T-helper 2 cell (primary cell): ENCODE results near the gene AHRR.
A peak's percentile ranks its signal among the peaks of the same experiment; 100 is the strongest.

Experiments used
- DNase-seq, 5 experiments: peaks; one replicate each; pipeline versions ENCODE4 v3.0.0 to v3.0.0-alpha.2; 2012 to 2022

Gene AHRR

DNA sequence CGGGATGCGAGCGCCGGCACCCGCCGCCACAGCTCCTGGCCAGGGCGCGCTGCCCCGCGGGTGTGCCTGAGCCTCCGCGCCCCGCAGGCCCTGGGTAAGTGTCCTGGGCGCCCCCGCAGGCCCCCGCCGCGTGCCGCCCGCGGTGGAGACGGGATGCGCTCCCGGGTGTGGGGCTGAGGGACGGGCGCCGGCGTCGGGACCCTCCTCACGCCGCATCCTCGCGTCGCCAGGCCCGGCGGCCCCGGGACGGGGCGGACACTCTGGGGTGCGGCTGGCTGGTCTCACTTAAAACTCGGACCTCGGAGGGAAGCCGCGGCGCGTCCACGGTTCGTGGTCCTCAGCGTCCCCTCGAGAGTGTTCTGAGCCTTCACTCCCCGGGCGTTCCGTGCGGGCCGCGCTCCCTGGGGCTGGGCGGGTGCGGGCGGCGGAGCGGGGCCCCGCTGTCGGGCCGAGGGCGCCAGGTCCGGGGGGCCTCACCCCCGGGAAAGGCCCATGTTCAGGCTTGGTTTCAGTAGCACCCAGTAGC, 275 bp downstream of the AHRR start:
- no peak for DNase-seq

DNA sequence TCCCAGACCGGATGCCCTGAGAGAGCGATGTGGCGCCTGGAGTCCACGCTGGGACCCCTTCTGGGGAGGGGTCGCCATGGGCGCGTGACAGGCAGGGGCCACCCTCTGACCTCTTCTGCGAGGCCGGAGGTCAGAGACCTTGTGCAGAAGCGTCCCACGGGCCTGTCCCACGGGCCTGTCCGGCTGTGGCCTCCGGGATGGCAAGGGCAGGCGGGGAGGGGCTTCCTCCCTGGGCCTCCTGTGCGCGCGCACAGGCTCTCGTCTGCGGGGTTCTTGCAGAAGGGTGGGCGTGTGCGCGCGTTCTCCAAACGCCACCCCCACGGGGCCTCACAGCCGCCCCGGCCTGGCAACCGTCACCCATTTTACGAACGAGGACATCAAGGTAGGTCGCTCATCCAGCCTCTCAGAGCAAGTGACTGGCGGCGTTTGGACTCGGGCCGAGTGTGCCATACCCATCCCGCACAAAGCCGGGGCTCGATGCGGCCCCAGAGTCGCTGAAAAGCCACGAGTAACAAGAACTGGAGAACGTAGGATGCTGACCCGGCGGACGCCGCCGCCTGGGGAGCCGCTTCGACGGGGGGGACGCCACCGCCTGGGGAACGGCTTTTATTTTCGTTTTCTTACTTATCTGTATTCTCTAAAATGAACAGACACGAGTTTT, 897 bp downstream of the AHRR start:
- DNase-seq: peak in 1 of 5 experiments; percentile 75

DNA sequence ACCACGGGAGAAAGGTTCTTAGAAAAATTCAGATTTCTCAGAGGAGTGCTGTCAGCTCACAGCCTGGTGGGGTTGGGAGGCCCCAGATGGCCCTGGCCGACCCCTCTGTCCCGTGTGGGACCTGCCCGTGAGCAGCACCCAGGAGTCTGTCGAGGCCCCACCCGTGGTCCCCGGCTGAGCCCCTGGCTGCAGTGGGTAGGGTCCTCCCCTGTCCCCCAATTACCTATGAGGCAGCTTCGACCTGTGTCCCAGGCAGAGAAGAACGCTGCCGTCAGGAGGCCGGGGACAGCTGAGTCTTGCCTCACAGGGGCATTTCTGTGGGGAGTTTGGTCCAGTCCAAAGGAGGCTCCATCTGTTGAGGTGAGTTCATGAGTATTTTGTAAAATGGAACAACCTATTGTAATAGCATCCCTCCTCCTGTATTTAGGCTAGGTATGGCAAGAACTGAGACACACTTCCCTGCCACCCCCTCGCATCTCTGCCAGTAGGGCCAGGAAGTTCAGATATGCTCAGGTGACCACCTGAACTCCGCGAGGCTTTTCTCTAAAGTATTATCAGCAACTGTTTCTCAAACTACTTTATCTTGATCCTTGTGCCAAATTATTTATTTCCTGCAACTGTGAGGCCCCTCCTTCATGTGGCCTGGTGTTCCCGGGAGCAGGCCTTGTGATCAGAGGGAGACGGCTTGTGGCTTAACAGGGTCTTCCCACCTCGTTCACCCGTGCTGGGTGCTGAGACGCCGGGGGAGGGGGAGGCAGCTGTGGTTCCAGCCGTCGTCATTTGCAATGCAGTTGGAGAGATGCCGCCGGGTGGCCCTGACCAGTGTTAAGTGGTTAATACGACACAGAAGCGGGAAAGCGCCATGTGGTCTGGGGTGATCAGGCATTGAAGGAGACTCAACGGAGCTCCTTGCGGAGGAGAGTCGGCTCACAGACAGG, 1.7 kb downstream of the AHRR start:
- DNase-seq: no peak

DNA sequence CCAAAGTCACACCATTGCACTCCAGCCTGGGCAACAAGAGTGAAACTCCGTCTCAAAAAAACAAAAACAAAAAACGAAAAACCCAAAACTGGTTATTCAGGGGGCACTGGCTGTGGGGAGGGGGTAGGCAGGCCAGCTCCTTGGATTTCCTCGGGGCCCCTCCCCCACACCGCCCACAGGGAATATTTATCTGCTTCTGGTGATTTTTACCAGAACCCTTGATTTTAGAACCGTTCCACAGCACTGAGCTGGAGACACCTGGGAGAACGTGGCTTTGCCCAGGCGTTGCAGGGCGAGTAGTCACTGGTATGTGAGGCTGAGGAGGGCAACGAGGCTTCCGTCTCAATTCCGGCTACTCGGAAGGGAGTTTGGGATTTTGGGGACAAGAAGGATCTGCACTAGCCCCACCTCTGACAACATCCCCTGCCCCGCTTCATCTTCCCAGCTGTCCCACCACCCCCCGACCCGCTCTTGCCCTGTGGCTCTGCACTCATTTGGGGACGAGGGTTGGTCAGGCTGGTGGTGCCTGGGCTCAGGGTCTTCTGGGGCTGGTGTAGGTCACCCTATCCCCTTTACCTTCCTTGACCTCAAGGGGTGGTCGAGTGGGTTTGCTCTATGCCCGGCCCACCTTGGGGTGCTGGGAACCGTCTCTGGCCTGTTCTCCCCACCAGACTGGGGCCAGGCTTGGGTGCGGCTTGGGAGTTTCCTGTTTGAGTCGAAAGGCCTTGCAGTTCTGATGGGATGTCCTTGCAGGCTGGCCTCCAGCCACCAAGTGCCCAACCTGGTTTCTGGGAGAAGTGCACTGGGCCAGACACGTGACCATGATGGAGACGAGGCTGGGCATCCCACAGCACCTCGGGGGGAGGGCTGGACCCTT, 3.5 kb downstream of the AHRR start:
- DNase-seq: no peak

DNA sequence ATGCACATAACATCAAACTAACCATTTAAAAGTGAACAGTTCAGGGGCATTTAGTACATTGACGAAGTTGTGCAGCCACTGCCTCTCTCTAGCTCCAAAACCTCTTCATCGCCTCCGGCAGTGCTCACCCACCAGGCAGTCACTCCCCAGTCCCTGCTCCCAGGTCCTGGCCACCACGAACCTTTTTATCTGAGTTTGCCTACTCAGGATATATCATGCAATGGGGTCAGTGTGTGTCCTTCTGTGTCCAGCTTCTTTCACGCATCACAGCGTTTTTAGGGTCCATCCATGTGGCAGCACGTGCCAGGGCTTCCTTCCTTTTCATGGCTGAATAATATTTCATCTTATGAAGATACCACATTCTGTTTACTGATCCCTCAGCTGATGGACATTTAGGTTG, 4.6 kb downstream of the AHRR start:
- no peak for DNase-seq

DNA sequence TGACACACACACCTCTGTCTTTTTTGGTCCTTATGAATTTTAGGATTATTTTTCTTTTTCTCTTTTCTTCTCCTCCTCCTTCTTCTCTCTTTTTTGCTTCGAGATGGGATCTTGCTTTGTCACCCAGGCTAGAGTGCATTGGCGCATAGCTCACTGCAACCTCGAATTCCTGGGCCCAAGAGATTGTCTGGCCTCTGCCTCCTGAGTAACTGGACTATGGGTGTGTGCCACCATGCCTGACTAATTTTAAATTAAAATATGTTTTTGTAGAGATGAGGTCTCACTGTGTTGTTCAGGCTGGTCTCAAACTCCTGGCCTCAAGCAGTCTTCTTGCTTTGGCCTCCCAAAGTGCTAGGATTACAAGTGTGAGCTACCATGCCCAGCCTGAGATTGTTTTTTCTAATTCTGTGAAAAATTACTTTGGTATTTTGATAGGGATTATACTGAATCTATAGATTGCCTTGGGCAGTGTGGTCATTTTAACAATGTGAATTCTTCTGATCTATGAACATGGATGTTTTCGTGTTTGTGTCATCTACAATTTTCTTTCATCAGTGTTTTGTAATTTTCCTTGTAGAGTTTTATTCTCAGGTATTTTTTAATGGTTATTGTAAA, 7.7 kb downstream of the AHRR start:
- DNase-seq: no peak

DNA sequence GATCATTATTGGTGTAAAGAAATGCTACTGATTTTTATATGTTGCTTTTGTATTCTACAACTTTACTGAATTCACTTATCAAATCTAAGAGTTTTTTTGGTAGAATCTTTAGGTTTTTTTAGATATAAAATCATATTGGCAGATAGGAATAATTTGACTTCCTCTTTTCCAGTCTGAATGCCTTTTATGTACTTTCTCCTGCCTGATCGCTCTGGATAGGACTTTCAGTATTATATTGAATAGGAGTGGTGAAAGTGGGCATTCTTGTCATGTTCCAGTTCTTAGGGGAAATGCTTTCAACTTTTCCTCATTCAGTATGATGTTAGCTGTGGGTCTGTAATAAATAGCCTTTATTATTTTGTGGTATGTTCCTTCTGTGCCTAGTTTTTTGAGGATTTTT, 8.3 kb downstream of the AHRR start:
- DNase-seq: no peak

DNA sequence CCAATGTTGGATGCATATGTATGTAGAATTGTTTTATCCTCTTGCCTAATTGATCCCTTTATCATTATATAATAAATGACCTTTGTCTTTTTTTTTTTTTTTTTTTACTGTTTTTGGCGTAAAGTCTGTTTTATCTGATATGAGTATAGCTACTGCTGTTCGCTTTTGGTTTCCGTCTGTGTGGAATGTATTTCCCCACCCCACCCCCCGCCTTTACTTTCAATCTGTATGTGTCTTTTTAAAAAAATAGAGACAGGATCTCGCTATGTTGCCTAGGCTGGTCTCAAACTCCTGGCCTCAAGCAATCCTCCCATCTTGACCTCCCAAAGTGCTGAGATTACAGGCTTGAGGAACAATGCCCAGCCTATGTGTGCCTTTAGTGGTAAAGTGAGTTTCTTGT, 11.3 kb downstream of the AHRR start:
- peak in 1 of 5 experiments; percentile 90 for DNase-seq

DNA sequence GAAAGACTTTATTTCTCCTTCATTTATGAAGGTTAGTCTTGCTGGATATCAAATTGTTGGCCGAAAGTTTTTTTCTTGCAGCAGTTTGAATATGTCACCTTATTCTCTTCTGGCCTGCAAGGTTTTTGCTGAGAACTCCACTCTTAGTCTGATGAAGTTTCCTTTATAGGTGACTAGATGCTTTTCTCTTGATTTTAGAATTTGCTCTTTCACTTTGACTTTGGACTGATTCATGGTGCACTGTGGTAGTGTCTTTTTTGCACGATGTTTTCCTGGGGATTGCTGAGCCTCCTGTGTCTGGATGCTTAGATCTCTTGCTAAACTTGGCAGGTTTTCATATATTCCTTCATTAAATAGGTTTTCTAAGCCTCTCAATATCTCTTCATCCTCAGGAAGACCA, 12.4 kb downstream of the AHRR start:
- DNase-seq: peak in 1 of 5 experiments; percentile 74

DNA sequence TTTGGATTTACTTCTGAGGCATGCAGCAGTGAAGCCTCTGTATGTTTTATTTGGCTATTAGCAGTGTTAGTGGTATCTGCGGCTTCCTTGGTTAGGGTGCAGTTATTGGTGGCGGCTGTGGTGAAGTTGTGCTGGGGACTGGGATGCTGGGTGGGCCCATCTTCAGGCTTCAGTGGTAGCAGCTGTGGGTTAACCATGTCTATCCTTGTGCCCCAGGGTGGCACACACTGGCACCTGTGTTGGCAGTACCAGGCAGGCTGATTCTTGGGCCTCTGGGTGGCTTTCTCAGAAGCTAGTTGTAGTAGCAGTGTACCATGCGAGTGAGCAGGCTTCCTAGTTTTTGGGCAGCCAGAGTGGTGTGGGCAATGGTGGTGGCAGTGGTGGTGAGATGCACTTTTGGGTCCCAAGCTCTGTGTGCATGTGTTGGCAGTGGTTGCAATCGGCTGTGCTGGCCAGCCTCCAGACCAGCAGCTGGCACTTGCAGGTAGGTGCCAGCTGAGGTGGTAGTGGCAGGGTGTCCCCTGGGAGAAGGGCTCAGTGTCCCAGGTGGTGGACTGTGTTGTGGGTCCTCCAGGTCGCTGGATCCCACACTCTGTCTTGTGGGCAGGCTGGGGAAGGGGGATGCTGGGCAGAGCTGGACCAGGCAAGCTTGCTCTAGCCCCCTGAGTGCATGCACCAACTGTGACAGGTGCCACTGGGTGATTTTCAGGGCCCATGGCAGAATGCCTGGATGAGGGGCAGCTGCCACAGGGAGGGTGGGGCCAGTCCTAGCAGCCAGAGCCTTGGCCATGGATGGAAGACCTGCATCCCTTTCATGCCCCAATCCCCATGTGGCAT, 13.6 kb downstream of the AHRR start:
- peak in 1 of 5 experiments; percentile 78 for DNase-seq

DNA sequence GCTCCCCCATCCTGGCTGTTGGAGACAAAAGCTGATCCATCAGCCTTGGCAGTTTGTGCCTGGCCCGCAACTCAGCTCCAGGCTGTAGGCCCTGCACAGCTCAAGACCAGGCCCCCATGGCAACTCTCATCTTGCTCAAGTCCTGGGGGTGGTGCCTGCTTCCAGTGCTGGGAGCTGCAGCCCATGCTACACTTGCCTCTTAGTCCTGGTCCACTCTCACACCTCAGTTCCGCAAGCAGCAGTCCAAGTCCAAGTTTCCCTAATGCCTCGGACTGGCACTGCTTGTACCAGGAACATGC, 14.2 kb downstream of the AHRR start:
- no peak for DNase-seq

DNA sequence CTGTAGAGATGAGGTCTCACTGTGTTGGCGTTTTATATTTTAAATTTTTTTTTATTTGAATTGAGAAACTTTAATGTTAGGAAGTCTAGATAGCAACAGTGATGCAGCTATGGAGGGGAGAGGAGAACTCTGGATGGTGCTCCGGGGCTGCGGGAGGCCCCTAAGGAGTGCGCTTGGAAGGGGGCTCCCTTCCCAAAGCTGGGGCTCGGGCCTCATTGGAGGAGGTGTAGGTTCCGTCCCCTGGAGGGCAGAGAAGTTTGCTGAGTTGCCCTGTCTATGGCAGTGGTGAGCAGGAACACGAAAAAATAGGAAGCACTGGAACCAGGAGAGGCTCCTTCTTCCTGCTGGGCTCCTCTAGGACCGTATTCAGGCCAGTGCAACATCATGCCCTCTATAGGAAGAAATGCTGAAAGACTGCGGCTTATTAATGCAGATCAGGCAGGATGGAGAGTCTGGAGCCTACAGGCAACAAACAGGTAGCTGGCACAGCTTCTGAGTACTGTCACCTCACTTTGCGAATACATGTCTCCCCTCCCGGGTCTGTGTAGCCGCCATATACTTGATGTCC, 16.1 kb downstream of the AHRR start:
- DNase-seq: no peak

DNA sequence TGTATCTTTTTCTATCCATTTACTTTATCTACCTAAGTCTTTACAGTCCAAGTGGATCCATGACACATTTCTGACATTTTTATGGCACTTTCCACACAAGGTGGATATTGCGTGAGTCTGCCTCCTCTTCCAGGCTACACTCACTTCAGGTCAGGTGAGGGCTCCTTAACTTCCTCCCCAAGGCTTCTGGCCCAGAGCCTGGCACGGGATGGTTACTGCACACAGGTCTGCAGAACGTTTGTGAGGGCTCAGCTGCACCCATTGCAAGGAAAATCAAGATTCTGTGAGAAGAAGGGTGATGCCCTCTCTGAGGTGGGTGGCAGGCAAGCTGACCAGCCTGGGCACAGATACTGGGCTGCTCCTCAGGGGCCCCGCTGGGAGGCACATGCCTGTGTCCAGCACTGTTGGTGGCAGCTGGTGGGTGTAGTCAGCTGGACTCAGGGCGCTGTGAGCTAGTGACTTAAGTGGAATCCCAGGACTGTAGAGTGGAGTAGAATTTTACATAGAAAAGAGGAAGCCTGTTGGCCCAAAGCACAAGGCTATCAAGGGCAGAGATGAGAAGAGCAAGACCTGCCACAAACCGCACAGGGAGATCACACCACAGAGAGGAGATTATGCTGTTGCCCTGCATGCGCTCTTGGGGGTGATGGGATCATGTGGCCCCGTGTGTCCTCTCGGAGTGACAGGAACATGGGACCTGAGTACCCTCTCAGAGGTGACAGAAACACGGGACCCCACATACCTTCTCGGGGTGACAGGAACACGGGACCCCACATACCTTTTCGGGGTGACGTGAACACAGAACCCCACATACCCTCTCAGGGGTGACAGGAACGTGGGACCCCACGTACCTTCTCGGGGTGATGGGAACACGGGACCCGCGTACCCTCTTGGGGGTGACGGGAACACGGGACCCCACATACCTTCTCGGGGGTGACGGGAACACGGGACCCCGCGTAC, 21.3 kb downstream of the AHRR start:
- no peak for DNase-seq

DNA sequence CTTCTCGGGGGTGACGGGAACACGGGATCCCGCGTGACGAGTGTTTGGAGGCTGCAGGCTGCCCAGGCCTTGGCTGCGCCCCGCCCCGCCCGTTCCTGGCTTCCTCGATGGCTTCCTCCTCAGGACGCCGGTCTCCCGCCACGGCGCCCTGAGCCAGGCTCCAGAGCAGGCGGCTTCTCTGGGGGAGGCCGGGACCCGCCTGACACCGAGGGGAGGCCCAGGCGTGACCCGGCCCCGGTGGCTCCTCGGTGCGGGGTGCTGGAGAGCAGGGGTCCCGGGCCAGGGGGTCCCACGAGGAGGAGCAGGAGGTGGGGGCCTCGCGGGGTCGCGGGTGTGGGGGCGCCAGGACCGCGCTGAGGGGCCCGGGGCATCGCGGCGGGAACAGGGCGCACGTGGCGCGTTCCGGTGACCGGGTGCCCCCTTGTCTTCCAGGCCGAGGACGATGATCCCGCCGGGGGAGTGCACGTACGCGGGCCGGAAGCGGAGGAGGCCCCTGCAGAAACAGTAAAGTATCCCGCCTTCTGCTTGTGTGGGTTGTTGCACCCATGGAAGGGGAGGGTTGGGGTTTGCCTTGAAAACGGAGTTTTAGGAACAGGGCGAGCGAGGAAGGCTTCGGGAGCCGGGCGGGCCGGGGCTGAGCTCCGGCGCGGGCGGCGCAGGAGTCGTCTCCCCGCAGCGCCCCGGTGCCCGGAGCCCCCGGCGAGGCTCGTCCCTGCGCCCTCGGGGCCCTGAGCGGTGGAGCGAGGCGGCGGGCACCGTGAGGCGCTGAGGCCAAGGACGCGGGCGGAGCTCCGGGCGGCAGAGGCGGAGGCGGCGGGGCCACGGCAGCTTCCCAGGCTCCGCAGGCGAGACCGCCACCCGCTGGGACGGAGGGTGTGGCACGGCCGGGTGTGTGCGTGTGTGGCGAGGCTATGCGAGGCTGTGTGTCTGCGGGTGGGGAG, 22.2 kb downstream of the AHRR start:
- peak in 3 of 5 experiments; percentile 33 to 80 (median 33) for DNase-seq

DNA sequence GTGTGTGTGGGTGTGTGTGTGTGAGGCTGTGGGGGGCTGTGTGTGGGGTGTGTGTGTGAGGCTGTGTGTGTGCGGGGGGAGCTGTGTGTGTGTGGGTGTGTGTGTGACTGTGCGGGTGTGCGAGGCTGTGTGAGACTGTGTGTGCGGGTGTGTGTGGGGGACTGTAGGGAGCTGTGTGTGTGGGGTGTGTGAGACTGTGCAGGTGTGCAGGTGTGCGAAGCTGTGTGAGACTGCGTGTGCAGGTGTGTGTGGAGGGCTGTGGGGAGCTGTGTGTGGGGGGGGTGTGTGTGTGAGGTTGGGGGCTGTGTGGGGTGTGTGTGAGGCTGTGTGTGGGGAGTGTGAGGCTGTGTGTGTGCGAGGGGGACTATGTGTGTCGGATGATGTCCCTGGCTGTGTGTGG, 23.2 kb downstream of the AHRR start:
- DNase-seq: no peak

DNA sequence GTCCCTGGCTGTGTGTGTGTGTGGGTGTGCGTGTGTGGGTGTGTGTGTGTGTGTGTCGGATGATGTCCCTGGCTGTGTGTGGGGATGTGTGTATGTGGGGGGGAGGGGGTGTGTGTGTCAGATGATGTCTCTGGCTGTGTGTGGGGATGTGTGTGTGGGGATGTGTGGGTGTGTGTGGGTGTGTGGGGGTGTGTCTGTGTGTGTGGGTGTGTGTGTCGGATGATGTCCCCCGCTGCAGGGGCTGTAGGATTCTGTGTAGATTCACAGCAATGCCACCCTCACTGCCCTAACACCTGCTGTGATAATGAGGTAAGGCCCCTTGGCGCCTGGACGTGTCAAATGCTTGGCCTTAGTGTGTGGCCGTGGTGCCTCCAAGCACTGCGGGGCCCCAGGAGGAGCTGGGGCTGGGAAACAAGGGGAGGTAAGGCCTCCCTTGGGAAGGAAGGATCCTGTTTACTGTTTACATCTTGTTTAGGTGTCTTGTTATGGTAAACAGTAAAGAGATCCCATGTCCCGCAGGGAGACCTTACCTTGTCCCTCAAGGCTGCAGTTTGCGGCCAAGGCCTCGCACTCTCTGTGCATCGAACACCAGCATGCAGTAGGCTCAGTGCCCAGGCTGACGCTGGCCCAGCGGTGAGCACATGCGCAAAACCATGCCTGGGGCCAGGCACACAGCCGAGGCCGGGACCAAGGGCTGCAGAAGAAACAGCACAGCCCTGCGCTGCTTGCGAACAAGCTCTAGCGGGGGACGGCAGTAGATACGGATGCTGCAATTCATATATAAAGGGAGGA, 24.1 kb downstream of the AHRR start:
- no peak for DNase-seq

DNA sequence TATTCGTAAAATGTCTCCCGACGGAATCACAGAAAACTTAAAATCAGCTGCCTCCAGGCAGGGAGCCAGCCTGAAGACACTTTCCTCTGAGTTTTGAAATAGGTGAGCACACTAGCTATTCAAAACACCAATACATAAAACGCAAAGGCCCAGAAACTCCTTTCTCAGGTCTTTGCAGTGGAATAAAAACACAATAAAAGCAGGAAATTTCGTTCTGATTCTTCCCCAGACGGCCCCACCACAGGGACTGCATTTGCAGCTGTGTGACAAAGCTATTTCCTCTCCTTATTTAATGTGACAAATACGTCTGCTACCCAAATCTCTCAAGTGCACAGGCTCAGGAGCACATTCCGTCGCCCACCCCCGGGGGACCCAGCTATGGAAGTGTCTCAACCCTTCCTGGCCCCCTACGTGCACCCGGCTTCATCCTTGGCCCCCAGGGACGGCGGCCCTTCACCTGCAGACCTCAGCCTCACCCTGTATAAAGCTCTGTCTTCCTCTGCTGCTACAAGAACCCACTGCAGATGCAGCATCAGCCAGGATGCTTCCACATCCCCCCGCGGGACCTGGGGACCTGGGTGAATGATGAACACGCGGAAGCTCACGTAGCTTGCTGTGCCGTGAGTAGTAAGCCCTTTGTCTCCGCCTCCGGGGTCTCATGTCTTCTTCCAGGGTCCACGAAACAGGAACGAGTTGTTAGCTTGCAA, 24.9 kb downstream of the AHRR start:
- no peak for DNase-seq
